GM10847 (cell line): ENCODE data around the gene CST3.

Experiments
- POLR2A ChIP-seq: IDR thresholded peaks from 2 replicates; pipeline ENCODE4 v1.6.1; 2011; ENCODE audit not compliant: insufficient read length; ENCODE audit errors: extremely low read depth

Gene CST3

GRCh38 chr20:23601715-23602114 is 36.0 kb downstream of the CST3 start:
- no peak for TF ChIP-seq POLR2A

- TF ChIP-seq POLR2A, result no peak
These were observed 39.3 kb downstream of the CST3 start for GRCh38 chr20:23598481-23598880.

- TF ChIP-seq POLR2A, result no peak
These were observed 41.0 kb downstream of the CST3 start for GRCh38 chr20:23596579-23597250.

- TF ChIP-seq POLR2A, result no peak
These were observed 41.8 kb downstream of the CST3 start for GRCh38 chr20:23595941-23596340.

- TF ChIP-seq POLR2A, result no peak
These were observed 49.0 kb downstream of the CST3 start for GRCh38 chr20:23588434-23589403.

GRCh38 chr20:23587631-23588030 is 50.1 kb downstream of the CST3 start:
- no peak for TF ChIP-seq POLR2A

GRCh38 chr20:23586735-23587525 is 50.8 kb downstream of the CST3 start:
- no peak for TF ChIP-seq POLR2A

- TF ChIP-seq POLR2A, result no peak
These were observed 51.7 kb downstream of the CST3 start for GRCh38 chr20:23585808-23586734.

- TF ChIP-seq POLR2A, result no peak
These were observed 52.3 kb downstream of the CST3 start for GRCh38 chr20:23585449-23585807.

- TF ChIP-seq POLR2A, result no peak
These were observed 53.1 kb downstream of the CST3 start for GRCh38 chr20:23584434-23585199.
